Measurements from ENCODE around the gene GDAP2. TPM values are rescaled to one million over a fixed set of nuclear protein-coding genes. Genes with fewer than 3 reads are reported as not detected.
"Not testable (repeated sequence)": the region's sequence is repeated elsewhere in the genome, so short reads cannot be mapped to it uniquely, and the experiment has no call there.

The GDAP2 gene
- polyA plus RNA-seq, 4 donors, result 17.2 to 19.4 (median 18.0) TPM

DNA sequence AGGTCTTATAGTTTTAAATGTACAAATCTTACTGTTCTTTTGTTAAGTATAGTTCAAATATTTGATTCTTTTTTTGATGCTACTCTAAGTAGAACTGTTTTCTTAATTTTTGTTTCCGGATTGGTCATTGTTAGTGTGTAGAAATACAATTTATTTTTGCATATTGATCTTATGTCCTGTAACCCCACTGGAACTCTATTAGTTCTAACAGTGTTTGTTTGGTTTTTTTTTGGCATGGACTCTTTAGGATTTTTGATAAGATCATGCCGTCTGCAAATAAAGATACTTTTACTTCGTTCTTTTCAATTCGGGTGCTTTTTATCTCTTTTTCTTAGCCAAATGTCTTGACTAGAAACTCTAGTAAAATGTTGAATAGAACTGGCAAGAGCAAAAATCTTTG lies 26.5 kb downstream of the GDAP2 start:
- no peak for DNase-seq (ENCODE audit: low read depth in 4 of 4, low spot score in 2 of 4)

DNA sequence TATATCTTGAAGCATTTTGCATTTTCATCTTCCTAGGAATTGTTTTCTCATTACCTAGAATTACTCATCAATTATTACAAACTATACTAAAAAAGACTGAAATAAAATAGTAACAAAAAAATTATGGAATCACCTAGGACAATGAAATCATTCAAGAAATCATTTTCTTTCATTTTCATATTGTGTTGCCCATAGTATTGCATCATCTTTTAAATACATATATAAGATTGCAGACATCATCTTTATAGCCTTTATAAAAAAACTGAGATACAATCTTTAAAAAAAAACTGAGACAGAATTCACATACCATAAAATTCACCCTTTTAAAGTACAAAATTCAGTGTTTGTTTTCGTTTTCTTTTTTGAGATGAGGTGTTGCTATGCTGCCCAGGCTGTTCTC lies 29.6 kb downstream of the GDAP2 start:
- no peak for DNase-seq (ENCODE audit: low read depth in 4 of 4, low spot score in 2 of 4)

DNA sequence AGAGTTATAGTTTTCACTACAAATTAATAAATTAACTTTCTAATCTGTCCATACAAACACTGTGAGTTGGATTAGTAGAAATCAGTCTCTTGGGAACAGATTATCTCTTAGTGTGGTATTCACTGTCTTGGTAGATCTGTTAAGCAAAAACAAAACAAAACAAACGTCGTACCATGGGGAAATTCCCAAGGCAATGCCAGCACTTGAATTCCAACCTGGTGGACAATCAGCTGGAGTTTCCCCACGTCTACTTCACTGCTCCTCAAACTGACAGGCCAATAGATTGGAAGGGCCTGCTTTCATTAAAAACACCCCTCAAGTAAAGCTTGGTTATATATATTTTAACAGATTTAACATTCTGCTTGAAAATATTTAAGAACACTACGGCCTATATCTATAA lies 31.9 kb downstream of the GDAP2 start:
- DNase-seq (ENCODE audit: low read depth in 4 of 4, low spot score in 2 of 4), result no peak

DNA sequence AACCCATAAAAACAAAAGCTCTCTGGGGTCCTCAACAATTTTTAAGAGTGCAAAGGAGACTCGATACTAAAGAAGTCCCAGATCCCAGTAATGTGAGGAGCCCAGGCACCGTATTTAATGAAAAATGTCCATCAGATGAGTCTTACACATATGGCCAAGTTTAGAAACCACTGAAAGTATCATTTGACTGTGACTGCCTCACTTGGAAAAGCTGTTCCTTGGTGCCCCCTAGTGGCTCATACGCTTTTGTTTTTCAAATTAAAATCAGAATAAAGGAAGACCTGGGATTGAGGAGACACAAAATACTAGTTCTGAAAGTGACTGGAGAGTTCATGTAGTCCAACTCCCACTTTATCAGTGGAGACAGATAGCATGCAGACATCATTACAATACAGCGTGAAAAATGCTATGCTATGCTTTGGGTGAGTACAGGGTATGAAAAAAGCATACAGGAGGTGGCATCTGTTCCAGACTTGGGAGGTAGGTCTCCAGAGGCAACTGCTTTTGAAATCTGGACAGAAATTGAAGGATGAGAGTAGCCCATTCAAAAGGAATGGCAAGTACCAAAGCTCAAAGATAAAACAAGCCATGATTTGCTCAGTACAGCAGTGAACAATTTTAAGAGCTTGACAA lies 33.8 kb downstream of the GDAP2 start:
- peak; percentile 19 to 67 (median 50) for DNase-seq (ENCODE audit: low read depth in 4 of 4, low spot score in 2 of 4)

DNA sequence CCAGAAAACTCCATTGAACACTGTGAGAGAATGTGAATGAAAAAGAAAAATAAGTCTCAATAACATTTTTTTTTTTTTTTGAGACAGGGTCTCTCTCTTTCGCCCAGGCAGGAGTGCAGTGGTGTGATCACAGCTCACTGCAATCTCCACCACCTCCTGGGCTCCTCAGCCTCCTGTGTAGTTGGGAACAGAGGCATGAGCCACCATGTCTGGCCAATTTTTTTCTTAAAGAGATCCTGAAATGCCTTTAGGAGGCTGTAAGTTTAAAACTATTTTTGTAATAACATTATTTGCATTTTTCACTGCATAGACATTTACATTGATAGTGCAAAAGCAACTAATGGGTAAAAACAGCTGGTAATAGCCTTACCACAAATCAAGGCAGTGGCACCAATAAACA lies 35.3 kb downstream of the GDAP2 start:
- no peak for DNase-seq (ENCODE audit: low read depth in 4 of 4, low spot score in 2 of 4)

DNA sequence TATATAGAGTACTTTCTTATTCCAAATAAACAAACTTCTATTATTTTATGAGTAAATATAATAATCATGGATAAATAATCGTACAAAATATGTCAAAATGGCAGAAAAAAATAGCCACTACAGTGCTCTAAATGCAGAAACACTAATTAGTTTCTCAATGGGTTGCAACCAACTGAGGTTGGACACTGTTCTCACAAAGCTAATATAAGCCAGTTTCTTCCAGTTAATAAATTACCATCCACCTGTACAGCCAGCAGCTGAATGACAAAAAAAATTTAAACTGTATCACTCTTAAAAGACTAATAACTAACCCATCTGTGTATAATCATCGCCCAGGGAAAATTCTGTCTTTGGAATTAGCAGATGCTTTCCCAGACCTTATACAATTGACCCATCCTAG lies 36.9 kb downstream of the GDAP2 start:
- DNase-seq (ENCODE audit: low read depth in 4 of 4, low spot score in 2 of 4), result no peak

DNA sequence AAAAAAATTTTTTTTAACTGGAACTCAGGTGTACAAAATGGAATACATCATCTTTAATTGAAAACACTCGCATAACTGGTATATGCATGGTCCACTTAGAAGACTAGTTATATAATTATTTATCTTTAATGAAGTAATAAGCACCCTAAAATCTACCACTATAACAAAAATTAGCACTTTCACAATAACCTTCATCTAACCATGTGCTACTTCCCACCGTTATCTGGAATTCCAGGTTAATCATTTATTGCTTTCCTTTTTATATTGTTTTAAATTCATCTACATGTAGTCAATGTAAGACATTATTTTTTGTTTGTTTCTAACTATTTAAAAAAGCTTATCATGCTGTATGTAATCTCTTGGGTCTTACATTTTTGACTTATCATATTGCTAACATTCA lies 39.0 kb downstream of the GDAP2 start:
- DNase-seq (ENCODE audit: low read depth in 4 of 4, low spot score in 2 of 4), result no peak

DNA sequence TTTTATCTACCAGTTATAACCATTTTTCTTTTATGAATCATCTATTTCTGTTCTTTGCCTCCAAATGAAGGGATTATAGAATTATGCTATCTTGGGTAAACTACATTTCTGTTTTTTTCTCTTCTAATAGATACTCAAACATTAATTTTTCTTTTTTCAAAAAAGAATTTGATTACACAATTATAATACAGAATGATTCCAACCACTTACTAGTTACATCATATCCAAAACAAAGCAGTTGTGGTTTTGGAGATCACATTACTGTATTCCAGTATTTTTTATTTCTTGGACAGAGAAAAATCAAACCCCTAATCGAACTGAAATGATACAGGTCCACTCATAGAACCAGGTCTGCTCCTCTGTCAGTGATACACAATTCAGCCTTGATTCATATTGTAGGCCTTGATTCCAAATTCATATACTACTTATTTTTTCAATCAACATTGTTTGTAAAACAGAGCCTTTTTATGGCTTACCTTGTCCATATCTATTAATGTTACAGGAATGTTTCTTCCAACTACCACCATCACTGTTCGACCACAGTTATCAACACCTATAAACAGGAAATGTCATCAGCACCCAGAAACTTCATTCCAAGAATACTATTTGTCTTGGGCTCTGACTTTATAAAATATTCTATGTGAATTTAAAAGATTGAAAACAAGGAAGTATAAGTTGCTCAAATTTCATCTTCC lies 43.2 kb downstream of the GDAP2 start:
- no peak for DNase-seq (ENCODE audit: low read depth in 4 of 4, low spot score in 2 of 4)

DNA sequence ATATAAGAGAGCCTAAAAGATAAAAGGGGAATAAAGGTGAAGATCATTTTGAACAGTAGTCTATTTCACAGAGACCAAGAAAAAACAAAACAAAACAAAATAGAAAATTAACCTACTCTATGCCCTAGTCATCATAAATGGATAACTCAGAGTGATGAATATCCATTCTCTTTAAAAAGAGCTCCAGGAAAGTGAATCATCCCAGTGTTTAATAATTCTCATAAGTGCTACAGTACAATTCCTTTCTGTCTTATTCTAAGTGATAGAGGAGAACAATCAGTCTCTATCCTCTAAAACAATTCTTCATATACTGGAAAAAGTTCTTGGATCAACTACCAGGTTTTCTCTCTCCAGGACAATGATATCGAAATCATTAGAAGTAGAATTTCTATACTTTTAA lies 45.8 kb downstream of the GDAP2 start:
- DNase-seq (ENCODE audit: low read depth in 4 of 4, low spot score in 2 of 4), result no peak

DNA sequence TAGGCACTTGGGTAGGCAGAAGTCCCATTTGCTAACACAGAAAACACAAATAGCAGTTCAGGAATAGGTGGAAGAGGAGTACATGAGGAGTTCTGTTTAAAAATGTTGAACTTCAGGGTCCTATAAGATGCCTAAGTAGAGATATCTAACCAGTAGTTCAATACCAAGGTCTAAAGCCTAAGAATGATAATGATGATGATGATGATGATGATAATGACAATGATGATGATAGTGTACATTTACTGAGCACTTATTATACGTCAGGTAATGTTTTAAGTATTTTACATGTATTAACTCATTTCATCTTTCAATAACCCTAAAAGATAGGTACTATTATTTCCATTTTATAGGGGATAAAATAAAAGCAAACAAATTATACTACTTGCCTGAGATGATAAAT lies 50.1 kb downstream of the GDAP2 start:
- no peak for DNase-seq (ENCODE audit: low read depth in 4 of 4, low spot score in 2 of 4)

DNA sequence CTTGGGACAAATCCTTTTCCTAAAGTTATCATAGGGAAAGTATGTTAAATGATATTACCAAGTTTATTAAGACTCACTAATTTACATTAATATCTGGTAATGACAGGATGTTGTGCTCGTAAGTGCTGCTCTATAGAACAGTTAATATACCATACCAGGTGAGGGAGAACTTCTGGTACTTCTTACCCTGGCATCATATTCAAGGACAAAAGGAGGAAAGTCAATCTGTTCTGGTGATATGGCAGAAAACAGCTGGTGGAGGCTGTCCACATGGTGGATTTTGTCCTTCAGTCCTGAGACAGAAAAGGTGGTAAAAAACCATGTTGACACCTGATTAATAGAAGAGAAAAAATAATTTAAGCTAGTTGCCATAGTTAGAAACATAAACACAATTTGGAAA lies 51.6 kb downstream of the GDAP2 start:
- DNase-seq (ENCODE audit: low read depth in 4 of 4, low spot score in 2 of 4), result no peak

DNA sequence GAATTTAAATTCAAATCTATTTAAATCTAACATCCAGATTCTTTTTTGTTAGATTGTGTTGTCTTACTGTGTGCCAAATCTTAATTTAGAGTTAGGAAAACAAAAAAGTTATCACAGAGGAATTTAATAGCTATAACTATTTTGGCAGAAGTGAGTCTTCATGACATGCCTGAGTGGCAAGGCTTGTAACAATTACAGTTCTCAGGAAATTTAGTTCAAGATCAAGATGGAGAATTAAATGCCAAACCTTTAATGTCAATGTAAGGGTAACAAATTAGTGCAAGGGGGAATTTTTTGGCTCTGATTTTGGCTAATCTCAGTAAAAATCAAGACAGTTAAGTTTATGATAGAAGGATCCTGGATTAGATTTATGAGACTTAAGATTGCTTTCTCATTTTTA lies 58.4 kb downstream of the GDAP2 start:
- DNase-seq (ENCODE audit: low read depth in 4 of 4, low spot score in 2 of 4), result no peak

DNA sequence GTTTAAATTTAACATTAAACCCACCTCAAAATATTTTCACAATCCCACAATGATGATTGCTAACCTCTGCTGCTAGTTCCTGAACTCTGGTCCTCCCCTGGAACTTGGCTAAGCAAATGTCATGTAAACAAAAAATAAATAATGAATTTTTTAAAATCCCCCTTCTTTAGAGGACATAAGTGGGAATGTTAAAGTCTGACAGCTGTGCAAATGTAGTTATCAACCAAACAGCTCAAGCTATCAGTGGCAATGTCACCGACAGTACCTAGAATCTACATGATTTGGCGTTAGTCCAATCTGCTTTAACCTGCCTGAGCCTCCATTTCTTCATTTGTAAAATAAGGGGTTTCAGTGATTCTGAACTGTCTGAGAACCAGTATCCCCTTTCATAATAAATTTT lies 67.7 kb downstream of the GDAP2 start:
- no peak for DNase-seq (ENCODE audit: low read depth in 4 of 4, low spot score in 2 of 4)

DNA sequence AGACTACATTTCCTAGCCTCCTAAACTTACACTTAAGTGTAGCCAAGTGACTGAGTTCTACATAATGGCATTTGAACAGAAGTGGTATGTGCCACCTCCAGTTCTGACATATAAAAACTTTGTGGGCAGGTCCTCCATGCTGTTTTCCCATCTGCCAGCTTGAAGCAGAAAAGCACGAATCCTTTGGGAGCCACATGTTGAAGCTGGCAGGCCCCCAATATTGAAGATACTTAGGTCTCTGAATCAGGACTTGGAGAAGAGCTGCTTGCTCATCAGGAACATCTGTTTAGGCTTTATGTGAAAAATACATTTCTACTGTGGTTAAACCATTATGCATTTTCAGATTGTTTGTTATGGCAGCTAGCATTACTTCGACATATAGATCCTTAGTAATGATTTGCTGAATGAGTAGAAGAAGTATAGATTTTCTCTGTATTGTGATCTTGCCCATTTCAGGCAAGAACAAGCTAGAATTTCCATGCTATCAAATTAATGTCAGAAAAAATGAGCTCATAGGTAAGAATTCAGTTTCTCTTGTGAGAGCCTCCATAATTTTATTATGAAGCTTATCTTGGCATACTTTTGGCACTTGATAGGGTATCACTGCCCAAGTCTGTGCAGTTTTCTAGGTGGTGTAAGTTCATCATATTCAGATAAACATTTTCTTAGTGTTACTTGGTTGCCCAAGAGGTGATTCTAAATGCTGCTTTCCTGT lies 68.4 kb downstream of the GDAP2 start:
- no peak for DNase-seq (ENCODE audit: low read depth in 4 of 4, low spot score in 2 of 4)

DNA sequence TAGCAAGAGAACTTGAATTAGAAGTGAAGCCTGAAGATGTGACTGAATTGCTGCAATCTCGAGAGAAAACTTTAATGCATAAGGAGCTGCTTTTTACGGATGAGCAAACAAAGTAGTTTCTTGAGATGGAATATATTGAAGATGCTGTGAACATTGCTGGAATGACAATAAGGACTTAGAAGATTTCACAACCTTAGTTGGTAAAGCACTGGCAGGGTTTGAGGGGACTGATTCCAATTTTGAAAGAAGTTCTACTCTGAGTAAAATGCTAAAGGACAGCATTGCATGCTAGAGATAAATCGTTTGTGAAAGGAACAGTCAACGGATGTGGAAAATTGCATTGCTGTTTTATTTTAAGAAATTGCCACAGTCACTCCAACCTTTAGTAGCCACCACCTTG lies 69.5 kb downstream of the GDAP2 start:
- DNase-seq (ENCODE audit: low read depth in 4 of 4, low spot score in 2 of 4), result no peak

DNA sequence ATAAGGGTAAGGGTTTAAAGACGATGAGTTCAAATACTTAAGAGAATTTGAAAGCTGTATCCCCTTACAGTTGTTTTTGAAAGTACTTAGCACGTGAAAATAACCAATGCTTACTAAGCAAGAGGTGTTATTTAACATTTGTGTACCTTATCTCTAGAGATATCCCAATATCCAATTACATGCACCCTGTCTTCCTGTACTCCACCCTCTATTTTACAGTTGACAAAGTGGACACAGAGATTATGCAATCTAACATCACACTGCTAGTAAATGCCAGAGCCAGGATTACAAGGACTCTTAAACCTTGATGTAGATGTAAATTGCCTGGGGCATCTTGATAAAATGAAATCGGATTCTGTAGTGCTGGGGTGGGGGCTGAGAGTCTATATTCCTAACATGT lies 72.0 kb downstream of the GDAP2 start:
- no peak for DNase-seq (ENCODE audit: low read depth in 4 of 4, low spot score in 2 of 4)

DNA sequence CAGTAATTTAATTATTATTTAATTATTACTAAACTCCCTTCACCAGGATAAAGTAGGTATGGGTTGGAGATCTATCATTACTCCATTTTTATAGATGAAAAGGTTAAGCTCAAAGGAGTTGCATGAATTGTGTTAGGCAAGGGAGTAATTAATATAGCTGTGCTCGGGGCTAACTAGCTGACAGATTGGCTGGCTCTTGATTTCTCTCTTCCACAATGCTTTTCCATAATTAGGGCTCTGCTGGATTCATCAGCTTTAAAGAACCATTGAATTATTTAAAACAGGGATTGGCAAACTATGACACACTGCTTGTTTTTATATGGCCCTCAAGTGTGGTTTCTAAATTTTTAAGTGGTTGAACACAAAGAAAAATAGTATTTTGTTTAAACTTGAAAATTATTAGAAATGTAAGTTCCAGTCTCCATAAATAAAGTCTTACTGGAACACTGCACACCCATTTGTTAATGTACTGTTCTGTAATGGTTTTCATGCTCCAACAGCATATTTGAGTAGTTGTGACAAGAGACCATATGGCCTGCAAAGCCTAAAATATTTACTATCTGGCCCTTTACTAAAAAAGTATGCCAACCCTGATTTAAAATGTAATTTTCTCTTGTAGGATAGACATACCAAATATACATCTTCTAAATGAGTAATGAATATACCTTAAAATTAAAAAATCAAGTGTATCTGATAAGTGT lies 76.4 kb downstream of the GDAP2 start:
- DNase-seq (ENCODE audit: low read depth in 4 of 4, low spot score in 2 of 4), result no peak

DNA sequence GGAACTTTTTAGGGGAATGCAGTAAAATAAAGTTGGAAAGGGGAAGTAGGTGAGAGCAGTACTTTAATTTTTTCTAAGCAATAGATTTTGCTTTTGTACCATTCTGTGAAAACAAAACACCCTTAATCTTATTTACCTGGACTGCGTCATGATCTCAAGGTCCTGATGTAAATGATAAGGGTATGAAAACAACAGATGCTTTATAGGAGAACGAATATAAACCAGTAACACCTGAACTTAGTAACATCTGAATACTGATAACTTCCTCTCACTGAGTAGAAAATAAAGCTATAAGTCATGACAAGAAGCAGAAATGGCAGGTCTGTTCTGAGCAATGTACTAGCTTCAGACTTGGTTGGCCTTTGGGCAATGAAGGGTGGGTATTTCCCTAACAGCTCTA lies 77.7 kb downstream of the GDAP2 start:
- DNase-seq (ENCODE audit: low read depth in 4 of 4, low spot score in 2 of 4), result no peak

DNA sequence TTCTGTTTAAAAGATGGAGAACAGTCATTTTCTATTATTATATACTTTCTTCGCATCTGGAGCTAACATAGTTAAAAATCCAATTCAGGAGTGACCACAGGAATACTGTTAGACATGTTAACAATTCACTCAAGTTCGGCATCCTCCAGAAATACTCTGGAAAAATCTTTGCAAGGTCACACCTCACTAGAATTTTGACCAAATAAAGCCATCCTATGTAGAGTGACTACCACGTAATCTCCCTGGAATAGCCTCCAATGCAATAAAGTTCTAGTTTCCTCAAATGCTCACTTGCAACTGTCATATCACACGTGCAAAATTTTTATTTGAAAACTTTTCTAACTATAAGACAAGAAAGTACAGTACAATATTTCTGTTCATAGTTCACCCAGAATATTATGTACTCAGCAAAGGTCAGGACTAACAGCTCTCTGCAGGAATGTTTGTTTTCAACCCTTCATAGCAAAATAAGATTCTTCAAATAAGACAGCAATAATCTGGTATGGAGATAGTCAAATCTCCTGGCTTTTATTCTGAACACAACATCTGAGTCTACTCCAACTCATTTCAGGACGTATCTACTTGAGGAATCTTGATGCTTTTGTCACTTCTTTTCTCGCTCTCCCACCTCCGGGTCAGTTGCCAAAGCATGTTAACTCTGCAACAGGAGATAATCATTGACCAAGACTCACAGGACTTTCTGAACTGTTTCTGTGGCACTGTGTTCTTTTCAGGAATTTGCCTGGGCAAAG lies 82.6 kb downstream of the GDAP2 start:
- DNase-seq (ENCODE audit: low read depth in 4 of 4, low spot score in 2 of 4), result no peak

DNA sequence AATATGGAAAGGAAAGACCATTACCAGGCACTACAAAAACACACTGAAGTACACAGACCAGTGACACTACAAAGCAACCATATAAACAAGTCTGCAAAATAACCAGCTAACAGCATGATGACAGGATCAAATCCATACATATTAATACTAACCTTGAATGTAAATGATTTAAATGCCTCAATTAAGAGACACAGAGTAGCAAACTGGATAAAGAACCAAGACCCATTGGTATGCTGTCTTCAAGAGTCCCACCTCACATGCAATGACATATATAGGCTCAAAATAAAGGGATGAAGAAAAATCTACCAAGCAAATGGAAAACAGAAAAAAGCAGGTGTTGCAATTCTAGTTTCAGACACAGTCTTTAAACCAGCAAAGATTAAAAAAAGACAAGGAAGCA lies 84.9 kb downstream of the GDAP2 start:
- not testable (repeated sequence) for DNase-seq (ENCODE audit: low read depth in 4 of 4, low spot score in 2 of 4)

DNA sequence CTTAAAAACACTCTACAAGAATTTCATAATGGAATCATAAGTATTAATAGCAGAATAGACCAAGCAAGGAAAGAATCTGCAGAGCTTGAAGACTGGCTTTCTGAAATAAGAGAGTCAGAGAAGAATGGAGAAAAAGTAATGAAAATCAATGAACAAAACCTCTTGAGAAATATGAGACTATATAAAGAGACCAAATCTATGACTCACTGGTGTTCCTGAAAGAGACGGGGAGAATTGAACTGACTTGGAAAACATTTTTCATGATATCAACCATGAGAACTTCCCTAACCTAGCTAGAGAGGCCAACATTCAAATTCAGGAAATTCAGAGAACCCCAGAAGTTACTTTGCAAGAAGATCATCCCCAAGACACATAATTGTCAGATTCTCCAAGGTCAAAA lies 85.6 kb downstream of the GDAP2 start:
- no peak for DNase-seq (ENCODE audit: low read depth in 4 of 4, low spot score in 2 of 4)
